H1 (cell line): ENCODE data around the gene FAM170A.

Source experiments
- CTCF ChIP-seq, 3 experiments: IDR thresholded peaks; 1 replicate in 2 of 3; 2 replicates in 1 of 3; pipeline versions ENCODE4 v1.5.1 to v1.6.1; 2011; ENCODE audit warnings: low read length in 3 of 3, mild to moderate bottlenecking in 3 of 3, inconsistent platforms in 2 of 3, low read depth in 1 of 3, moderate library complexity in 1 of 3; ENCODE audit not compliant: insufficient read depth in 1 of 3; ENCODE audit errors: control extremely low read depth in 1 of 3
- EZH2 ChIP-seq: fragments of 200-600 bp; sonication (generic); IDR thresholded peaks from 2 replicates; pipeline ENCODE4 v1.7.1; 2012; ENCODE audit warnings: low read depth, mild to moderate bottlenecking, moderate library complexity, low read length, inconsistent platforms; ENCODE audit not compliant: severe bottlenecking
- GABPA ChIP-seq: IDR thresholded peaks from 2 replicates; pipeline ENCODE4 v1.6.1; 2011; ENCODE audit warnings: mild to moderate bottlenecking, low read length, moderate library complexity, borderline replicate concordance; ENCODE audit not compliant: insufficient read depth
- GTF2F1 ChIP-seq: IDR thresholded peaks from 2 replicates; pipeline ENCODE4 v1.6.1; 2012; ENCODE audit warnings: low read depth, low read length, improper control_type of control experiment, borderline replicate concordance
- NRF1 ChIP-seq: IDR thresholded peaks from 2 replicates; pipeline ENCODE4 v1.6.1; 2011; ENCODE audit warnings: mild to moderate bottlenecking, low read depth, low read length, improper control_type of control experiment
- POLR2AphosphoS5 ChIP-seq: IDR thresholded peaks from 2 replicates; pipeline ENCODE4 v1.6.1; 2011; ENCODE audit warnings: low read depth, low read length
- TAF1 ChIP-seq: IDR thresholded peaks from 2 replicates; pipeline ENCODE4 v1.6.1; 2011; ENCODE audit warnings: mild to moderate bottlenecking, low read depth, low read length

DNA sequence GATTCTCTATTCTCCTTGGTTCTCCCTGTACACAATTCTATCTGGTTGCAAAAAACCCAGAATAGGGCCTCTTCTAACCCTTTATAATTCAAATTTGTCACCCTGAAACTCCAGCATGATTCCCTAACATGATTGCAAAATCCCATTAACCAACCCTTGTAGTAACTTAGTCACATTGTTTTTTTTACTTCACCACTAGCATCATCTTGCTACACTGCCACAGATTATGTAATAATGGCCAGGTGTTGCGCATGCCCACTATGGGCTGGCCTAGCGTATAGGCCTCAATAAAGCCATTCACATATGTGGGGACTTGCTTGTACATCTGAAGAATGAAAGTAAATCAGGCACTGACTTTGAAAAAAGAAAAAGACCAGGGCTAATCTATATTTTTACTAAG lies 25.7 kb downstream of the FAM170A start:
- TF ChIP-seq CTCF (IDR thresholded peaks at IDR 0.05; ENCODE audit: control extremely low read depth in 1 of 3, insufficient read depth in 1 of 3, low read depth in 1 of 3, low read length in 3 of 3) (no peak), EZH2 (no peak), POLR2AphosphoS5 (no peak), GABPA (no peak), TAF1 (no peak), GTF2F1 (no peak), NRF1 (no peak)
